ENCODE measurements around the gene CD47. TPM values are rescaled to one million over a fixed set of nuclear protein-coding genes. Genes with fewer than 3 reads are reported as not detected.

CD47 gene
- polyA plus RNA-seq, 1 of the 3 experiments (the other 2 are of a cell fraction): 19.6 TPM

GRCh38 chr3:108001457-108001856 is 89.4 kb downstream of the CD47 start:
- Histone ChIP-seq H3K9ac (no peak overlapping the region), H3K9me3 (no peaks in the 10 kb centered on the region)
- POLR2A ChIA-PET: no interaction called here

DNA sequence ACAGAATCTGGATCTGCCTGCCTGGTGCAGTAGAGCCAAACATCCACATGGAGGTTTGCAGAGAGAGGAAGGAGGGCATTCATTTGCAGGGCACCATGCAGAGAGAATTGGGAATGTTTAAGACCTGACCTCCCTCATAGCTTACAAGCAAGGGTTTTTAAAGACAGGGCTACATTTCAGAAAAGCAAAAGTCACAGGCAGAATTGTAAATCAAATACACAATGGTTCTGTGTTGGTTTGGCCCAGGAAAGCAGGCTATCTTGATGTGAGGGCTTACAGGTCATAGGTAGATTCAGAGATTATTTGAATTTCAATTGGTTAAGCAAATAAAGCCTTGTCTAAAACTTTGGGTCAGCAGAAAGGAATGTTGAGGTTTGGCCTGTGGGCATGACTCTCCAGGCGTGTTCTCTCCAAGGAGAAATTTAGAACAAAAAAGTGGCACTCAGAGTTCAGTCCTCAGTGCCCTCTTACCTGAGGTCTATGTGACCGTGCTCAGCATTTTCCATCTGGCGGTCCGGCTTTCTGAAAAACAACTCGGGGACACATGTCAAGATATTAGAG is 91.5 kb downstream of the CD47 start:
- H3K27ac ChIP-seq (ENCODE audit: low read depth in 2 of 2, low read length in 1 of 2): no peak overlapping the region
- no peak for TF ChIP-seq MXI1 (IDR thresholded peaks at IDR 0.05; ENCODE audit: low read depth, low read length)
- no peak for TF ChIP-seq FOXJ3 (CRISPR knock-in tag; IDR thresholded peaks at IDR 0.05)
- TF ChIP-seq GATA2 (CRISPR knock-in tag; IDR thresholded peaks at IDR 0.05): no peak
- no peak for TF ChIP-seq CHD2 (IDR thresholded peaks at IDR 0.05; ENCODE audit: low read length, partially characterized antibody)
- no peak for TF ChIP-seq SIN3A (IDR thresholded peaks at IDR 0.05; ENCODE audit: borderline replicate concordance, low read depth, low read length)
- TF ChIP-seq EP300 (IDR thresholded peaks at IDR 0.05; ENCODE audit: borderline replicate concordance in 1 of 2, low read depth in 1 of 2, low read length in 1 of 2): 0 out of 4 replicates have a peak, but pooled peaks of 1 of the 2 experiments have one; percentile 13
- TF ChIP-seq FOXM1 (IDR thresholded peaks at IDR 0.05; ENCODE audit: low read depth): no peak
- TF ChIP-seq TCF12 (IDR thresholded peaks at IDR 0.05): peak; percentile 36; the same call in 1 of the 2 replicates
- POLR2A ChIA-PET: no interaction called here
- no peaks in the 10 kb centered on the region for H3F3A ChIP-seq (replicated peaks; ENCODE audit: insufficient read depth)
- no peaks in the 10 kb centered on the region for H3K36me3 ChIP-seq (replicated peaks in 1 of 2; ENCODE audit: control insufficient read depth in 1 of 2, insufficient read depth in 2 of 2, low read length in 1 of 2)
- no peaks in the 10 kb centered on the region for H3K9me2 ChIP-seq
- no peaks in the 10 kb centered on the region for H4K20me1 ChIP-seq (ENCODE audit: insufficient read depth)
- CTCF ChIA-PET: no interaction called here
- DNase-seq: no peak
- 86% methylated on average over 5 of the region's 5 CpGs for WGBS (ENCODE audit: low lambda C conversion rate)
- no peak overlapping the region for H3K4me2 ChIP-seq
- no peaks in the 10 kb centered on the region for H3K9me3 ChIP-seq
- H3K9ac ChIP-seq: no peak overlapping the region
- H3K4me3 ChIP-seq (ENCODE audit: low read depth in 2 of 2, low read length in 1 of 2): peak overlapping the region in 1 of 2 experiments; percentile 17; a peak in 1 of 4 replicates
- peaks cover 0 to 4% of the 10 kb centered on the region in 2 experiments; a peak in 1 of 4 replicates for H3K4me1 ChIP-seq (ENCODE audit: control insufficient read depth in 1 of 2, insufficient read depth in 2 of 2, low read depth in 1 of 2, low read length in 1 of 2)
- no peaks in the 10 kb centered on the region for H3K27me3 ChIP-seq (ENCODE audit: insufficient read depth)
- no peaks in the 10 kb centered on the region for H3K79me2 ChIP-seq (ENCODE audit: insufficient read depth)
- H2AFZ ChIP-seq (ENCODE audit: low read depth): peak overlapping the region; percentile 36; the same call in 1 of the 2 replicates

More at GRCh38 chr3:108001457-108001856, 89.4 kb downstream of the CD47 start:
- Histone ChIP-seq H4K20me1 (ENCODE audit: insufficient read depth) (no peaks in the 10 kb centered on the region), H3K27me3 (ENCODE audit: insufficient read depth) (no peaks in the 10 kb centered on the region), H3K4me1 (ENCODE audit: control insufficient read depth in 1 of 2, insufficient read depth in 2 of 2, low read depth in 1 of 2, low read length in 1 of 2) (peaks cover 5 to 9% of the 10 kb centered on the region in 2 experiments; a peak in 3 of 4 replicates), H3K4me2 (no peak overlapping the region), H3K79me2 (ENCODE audit: insufficient read depth) (no peaks in the 10 kb centered on the region), H3K9me2 (no peaks in the 10 kb centered on the region), H3K36me3 (replicated peaks in 1 of 2; ENCODE audit: control insufficient read depth in 1 of 2, insufficient read depth in 2 of 2, low read length in 1 of 2) (no peaks in the 10 kb centered on the region), H3F3A (replicated peaks; ENCODE audit: insufficient read depth) (no peaks in the 10 kb centered on the region), H3K4me3 (ENCODE audit: low read depth in 2 of 2, low read length in 1 of 2) (no peak overlapping the region), H3K27ac (ENCODE audit: low read depth in 2 of 2, low read length in 1 of 2) (no peak overlapping the region), H2AFZ (ENCODE audit: low read depth) (no peak overlapping the region)
- TF ChIP-seq GATA2 (CRISPR knock-in tag; IDR thresholded peaks at IDR 0.05) (no peak), FOXJ3 (CRISPR knock-in tag; IDR thresholded peaks at IDR 0.05) (no peak), FOSL2 (IDR thresholded peaks at IDR 0.05; ENCODE audit: borderline replicate concordance, low read depth) (no peak), CHD2 (IDR thresholded peaks at IDR 0.05; ENCODE audit: low read length, partially characterized antibody) (no peak), SMC3 (IDR thresholded peaks at IDR 0.05; ENCODE audit: low read depth, low read length) (no peak), ZBTB33 (IDR thresholded peaks at IDR 0.05; ENCODE audit: borderline replicate concordance, low read depth) (no peak), RXRA (IDR thresholded peaks at IDR 0.05; ENCODE audit: borderline replicate concordance, low read depth) (no peak), FOXM1 (IDR thresholded peaks at IDR 0.05; ENCODE audit: low read depth) (no peak), POLR2AphosphoS5 (IDR thresholded peaks at IDR 0.05; ENCODE audit: low read depth, low read length) (no peak), TAF1 (IDR thresholded peaks at IDR 0.05; ENCODE audit: borderline replicate concordance, low read depth, low read length) (no peak), TEAD4 (IDR thresholded peaks at IDR 0.05; ENCODE audit: borderline replicate concordance, insufficient read depth) (no peak), RFX5 (IDR thresholded peaks at IDR 0.05; ENCODE audit: low read length) (no peak), MEF2A (IDR thresholded peaks at IDR 0.05; ENCODE audit: borderline replicate concordance, low read depth) (no peak)
- TF ChIP-seq, protein P1, sequence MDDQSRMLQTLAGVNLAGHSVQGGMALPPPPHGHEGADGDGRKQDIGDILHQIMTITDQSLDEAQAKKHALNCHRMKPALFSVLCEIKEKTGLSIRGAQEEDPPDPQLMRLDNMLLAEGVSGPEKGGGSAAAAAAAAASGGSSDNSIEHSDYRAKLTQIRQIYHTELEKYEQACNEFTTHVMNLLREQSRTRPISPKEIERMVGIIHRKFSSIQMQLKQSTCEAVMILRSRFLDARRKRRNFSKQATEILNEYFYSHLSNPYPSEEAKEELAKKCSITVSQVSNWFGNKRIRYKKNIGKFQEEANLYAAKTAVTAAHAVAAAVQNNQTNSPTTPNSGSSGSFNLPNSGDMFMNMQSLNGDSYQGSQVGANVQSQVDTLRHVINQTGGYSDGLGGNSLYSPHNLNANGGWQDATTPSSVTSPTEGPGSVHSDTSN (IDR thresholded peaks at IDR 0.05): no peak
- WGBS (ENCODE audit: low lambda C conversion rate): 100% methylated on average over 1 of the region's 1 CpG
- DNase-seq: no peak
- CTCF ChIA-PET: interaction anchor here (0.7 kb wide), 1 partner anchor 765 kb away, joined by 3 read pairs; no protein-coding TSS in a partner anchor

Measured in SK-N-SH (cell line).